Stimulated activated CD4-positive, alpha-beta T cell treated with anti-CD3 and anti-CD28 coated beads, Interleukin-2, amount 100 ng/mL, for 48 hours (primary cell): ENCODE data around the gene NEK8.
A peak's percentile ranks its signal among the peaks of the same experiment; 100 is the strongest.

Experiments
- DNase-seq, 2 donors: peaks; one replicate each; pipeline ENCODE4 v3.0.0-alpha.2; 2020

The NEK8 gene

GRCh38 chr17:28728364-28729200 lies at the start of gene NEK8:
Gene NEK8, plus strand, starts transcription at chr17:28728788. Its CDS starts 26 bp downstream, at chr17:28728814.
- peak; percentile 99 to 100 for DNase-seq

- no peak for DNase-seq
These were observed 45.9 kb upstream of the NEK8 start for GRCh38 chr17:28682655-28683054.

GRCh38 chr17:28684963-28685362 lies 43.6 kb upstream of the NEK8 start:
- no peak for DNase-seq

GRCh38 chr17:28685366-28685765 lies 43.2 kb upstream of the NEK8 start:
- no peak for DNase-seq

GRCh38 chr17:28686296-28686695 lies 42.3 kb upstream of the NEK8 start:
- no peak for DNase-seq

- no peak for DNase-seq
These were observed 40.1 kb upstream of the NEK8 start for GRCh38 chr17:28688481-28688880.

- no peak for DNase-seq
These were observed 39.6 kb upstream of the NEK8 start for GRCh38 chr17:28689011-28689410.

- no peak for DNase-seq
These were observed 34.7 kb upstream of the NEK8 start for GRCh38 chr17:28693869-28694268.

- no peak for DNase-seq
These were observed 30.2 kb upstream of the NEK8 start for GRCh38 chr17:28698253-28698941.

GRCh38 chr17:28700278-28700677 lies 28.3 kb upstream of the NEK8 start:
- DNase-seq, result no peak

- no peak for DNase-seq
These were observed 27.6 kb upstream of the NEK8 start for GRCh38 chr17:28700830-28701492.

GRCh38 chr17:28702026-28702751 lies 26.4 kb upstream of the NEK8 start:
- DNase-seq, result no peak

GRCh38 chr17:28702752-28703150 lies 25.8 kb upstream of the NEK8 start:
- DNase-seq, result no peak

- no peak for DNase-seq
These were observed 24.9 kb upstream of the NEK8 start for GRCh38 chr17:28703552-28704218.

GRCh38 chr17:28704219-28704858 lies 24.2 kb upstream of the NEK8 start:
- no peak for DNase-seq

- DNase-seq, result no peak
These were observed 23.4 kb upstream of the NEK8 start for GRCh38 chr17:28705074-28705659.

- no peak for DNase-seq
These were observed 22.8 kb upstream of the NEK8 start for GRCh38 chr17:28705728-28706334.

GRCh38 chr17:28706471-28707338 lies 21.9 kb upstream of the NEK8 start:
- DNase-seq, result no peak

GRCh38 chr17:28707339-28707720 lies 21.3 kb upstream of the NEK8 start:
- DNase-seq, result no peak
